Ecto neural progenitor cell (in vitro differentiated cells): ENCODE measurements around the gene SLC16A6.
"Not testable (repeated sequence)": the region's sequence is repeated elsewhere in the genome, so short reads cannot be mapped to it uniquely, and the experiment has no call there.

ENCODE experiments used
- DNase-seq: peaks from one replicate; pipeline ENCODE4 v3.0.0-alpha.2; 2018; ENCODE audit warnings: low spot score

SLC16A6 gene, protein sequence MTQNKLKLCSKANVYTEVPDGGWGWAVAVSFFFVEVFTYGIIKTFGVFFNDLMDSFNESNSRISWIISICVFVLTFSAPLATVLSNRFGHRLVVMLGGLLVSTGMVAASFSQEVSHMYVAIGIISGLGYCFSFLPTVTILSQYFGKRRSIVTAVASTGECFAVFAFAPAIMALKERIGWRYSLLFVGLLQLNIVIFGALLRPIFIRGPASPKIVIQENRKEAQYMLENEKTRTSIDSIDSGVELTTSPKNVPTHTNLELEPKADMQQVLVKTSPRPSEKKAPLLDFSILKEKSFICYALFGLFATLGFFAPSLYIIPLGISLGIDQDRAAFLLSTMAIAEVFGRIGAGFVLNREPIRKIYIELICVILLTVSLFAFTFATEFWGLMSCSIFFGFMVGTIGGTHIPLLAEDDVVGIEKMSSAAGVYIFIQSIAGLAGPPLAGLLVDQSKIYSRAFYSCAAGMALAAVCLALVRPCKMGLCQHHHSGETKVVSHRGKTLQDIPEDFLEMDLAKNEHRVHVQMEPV

DNA sequence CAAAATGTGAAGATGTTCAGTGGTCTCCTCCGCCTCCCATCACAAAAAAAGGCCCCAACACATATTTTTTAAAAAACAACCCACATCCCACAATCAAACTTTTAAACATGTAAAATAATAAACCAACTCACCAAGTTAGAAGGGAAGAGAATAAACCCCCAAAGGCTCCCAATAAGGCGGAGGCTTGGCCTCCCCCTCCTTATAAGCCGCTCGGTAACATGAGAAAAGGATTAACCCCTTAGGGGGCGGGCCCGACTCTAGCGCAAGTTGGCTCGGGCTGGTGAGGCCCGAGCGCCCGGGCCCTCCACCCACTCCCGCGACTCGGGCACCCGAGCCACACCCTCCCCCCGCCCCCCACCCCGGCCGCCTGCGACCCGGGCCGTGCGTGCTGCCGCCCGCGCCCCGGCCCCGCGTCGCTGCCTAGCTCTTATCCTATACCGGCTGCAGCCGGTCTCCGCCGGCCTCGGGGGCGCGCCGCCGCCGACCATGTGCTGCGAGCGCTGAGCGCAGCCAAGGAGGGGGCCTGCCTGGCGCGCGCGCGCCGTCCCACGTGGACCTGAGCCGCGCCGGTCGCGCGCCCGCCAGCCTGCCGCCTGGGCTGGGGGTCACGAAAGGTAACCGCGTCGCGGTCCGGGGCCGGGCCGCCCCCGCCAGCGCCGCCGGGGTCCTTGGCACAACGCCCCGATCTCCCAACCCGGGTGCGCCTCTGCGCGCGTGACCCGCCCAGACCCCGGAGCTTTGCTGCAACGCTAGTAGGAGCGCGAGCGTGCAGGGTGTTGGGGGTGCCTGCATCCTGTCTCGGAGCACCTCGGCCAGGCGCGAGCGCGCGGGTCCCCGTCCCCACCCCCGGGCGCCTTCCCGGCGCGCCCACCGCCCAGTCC is at the start of gene SLC16A6, which contains the start of gene ARSG:
Gene SLC16A6, minus strand, starts transcription at position 173 of the 881 bp plus-strand sequence. CDS start 12,807 bp downstream, outside the sequence.
Gene ARSG, plus strand, starts transcription at position 541 of the 881 bp plus-strand sequence. CDS start 15,999 bp downstream, outside the sequence.
- DNase-seq: peak; percentile 91

DNA sequence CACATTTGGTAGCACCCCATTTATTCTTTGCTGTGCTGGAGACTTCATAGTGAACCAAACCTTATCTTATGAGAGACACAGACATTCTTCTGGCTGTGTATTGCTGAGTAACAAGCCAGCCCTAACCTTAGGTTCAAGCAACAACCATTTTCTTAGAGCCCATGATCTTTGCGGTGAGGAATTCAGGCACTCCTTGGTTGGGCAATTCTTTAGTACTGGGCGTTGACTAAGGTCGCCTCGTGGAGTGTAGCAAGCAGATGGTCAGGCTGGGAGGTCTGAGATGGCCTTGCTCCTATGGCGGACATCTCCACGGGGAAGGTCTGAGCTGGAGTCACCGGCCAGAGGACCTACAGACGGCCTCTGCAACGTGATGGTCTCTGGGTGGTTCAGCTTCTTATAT is 43.5 kb upstream of the SLC16A6 start:
- DNase-seq: no peak

DNA sequence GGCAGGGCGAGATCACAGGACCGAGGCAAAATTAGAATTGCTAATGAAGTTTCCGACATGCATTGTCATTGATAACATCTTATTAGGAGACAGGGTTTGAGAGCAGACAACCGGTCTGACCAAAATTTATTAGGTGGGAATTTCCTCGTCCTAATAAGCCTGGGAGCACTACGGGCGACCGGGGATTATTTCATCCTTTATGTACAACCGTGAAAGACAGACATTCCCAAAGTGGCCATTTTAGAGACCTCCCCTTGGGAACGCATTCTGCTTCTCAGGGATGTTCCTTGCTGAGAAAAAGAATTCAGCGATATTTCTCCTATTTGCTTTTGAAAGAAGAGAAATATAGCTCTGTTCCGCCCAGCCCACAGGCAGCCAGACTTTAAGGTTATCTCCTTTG is 41.0 kb upstream of the SLC16A6 start:
- not testable (repeated sequence) for DNase-seq

DNA sequence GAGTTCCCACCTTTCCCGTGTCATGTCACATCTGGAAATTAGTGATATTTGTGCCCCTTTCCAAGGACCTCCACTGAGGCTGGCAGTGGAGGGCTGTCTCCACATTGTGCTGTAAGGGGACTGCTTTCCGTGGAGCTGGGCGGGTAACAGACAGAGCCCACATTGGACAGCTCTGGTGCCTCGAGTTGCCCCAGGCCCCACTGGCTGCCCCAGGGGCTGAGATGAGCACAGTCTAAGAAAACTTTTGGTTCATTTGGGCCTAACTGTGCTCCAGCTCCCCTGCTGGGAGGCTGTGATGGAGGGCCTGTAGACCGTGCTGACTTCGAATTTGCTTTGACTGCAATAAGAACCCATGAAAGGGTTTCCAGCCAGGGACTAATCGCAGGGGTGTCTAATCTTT is 38.4 kb upstream of the SLC16A6 start:
- no peak for DNase-seq

DNA sequence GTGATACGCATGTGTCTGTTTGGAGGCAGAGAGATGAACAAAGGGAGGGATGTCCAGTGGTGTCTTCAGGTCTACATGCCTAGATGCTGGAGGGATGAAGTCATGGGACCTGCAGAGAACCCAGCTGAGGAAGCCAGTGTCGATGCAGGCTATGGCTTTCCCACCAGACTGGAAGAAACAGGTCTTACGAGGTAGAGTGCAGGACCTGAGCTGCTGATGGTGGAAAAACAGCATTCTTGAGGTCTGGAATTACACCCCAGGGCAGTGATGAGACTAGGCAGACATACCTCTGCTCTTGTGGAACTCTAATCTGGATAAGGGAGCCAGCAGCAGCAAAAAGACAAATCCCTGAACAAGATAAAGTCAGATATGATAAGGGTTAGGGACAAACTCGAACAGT is 37.7 kb upstream of the SLC16A6 start:
- no peak for DNase-seq

DNA sequence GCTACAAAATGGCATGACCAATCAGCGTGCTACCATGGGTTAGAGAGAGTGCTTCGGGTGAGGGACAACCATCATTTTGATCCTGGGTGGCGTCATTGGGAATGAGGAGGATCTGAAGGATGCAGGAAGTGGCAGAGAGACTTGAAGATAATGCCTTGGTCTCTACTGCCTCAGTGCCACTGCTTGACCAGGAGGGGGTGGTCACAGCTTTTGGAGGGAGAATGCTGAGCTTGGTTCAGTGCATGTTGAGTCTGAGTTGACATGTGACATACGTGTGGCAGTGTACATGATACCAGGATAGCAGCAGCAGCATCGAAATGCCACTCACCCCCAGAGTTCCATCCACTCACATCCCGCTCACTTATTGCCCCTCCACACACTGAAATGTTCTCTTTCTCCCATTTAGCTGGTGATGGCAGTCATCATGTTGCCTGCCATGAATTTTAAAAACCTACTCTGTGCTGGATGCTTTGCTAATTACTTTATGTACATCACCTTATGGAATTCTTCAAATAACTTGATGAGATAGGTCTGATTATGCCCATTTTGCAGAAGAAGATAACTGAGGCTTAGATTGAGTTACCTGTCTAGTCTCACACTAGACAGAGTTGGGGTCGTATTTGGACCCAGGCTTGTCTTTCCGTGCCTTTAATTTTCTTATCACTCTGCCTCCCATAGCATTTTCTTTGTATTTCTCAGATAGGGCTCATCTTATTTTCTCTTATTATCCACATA is 37.1 kb upstream of the SLC16A6 start:
- DNase-seq: no peak

DNA sequence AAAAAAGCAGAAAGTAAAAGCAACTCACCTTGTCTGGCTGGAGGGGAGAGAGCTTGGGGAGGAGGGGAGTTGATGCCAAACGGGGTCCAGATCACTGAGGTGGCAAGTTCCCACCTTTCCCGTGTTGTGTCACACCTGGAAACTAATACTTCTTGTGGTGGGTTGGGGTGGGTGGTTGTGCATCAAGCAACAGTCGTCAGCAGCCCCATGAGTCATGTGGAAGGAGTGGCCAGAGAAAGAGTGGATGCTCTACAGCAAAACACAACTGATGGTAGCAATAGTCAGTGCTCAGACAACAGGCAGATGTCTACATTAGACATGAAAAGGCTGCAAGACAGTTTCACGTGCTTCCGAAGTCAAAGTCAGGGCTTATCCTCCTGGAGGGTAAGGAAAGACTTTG is 35.8 kb upstream of the SLC16A6 start:
- DNase-seq: no peak

DNA sequence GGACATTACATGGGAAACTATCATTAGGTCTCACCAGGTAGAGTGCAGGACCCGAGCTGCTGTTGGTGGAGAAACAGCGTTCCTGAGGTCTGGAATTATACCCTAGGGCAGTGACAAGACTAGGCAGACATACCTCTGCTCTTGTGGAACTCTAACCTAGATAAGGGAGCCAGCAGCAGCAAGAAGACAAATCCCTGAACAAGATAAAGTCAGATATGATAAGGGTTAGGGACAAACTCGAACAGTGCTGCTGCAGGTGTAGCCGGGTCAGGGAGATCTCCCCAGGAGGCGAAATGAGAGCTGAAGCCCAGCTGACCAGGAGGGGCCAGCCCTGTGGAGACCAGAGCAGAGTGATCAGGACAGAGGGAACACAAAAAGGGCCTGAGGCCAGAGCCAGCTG is 35.0 kb upstream of the SLC16A6 start:
- DNase-seq: no peak

DNA sequence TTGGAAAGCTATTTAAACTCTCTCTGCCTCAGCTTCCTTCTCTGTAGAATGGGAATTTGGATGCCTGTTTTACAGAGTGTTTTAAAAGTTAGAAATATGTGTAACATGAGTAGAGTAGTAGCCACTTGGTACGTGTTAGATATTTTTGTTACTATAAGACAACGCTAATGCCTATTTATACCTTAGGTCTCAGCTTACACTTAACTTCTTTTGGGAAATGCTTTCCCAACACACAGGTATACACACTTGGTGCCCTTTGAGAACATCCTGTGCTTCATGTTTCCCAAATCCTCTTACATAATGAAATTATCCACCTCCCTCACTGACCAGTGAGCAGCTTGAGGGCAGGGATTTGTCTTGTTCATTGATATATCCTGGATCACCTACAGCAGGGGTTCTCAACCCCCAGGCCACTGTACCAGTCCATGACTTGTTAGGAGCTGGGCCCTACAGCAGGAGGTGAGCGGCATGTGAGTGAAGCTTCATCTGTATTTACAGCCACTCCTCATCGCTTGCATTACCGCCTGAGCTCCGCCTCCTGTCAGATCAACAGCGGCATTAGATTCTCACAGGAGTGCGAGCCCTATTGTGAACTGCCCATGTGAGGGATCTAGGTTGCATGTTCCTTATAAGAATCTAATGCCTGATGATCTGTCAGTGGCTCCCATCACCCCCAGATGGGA is 33.9 kb upstream of the SLC16A6 start:
- no peak for DNase-seq

DNA sequence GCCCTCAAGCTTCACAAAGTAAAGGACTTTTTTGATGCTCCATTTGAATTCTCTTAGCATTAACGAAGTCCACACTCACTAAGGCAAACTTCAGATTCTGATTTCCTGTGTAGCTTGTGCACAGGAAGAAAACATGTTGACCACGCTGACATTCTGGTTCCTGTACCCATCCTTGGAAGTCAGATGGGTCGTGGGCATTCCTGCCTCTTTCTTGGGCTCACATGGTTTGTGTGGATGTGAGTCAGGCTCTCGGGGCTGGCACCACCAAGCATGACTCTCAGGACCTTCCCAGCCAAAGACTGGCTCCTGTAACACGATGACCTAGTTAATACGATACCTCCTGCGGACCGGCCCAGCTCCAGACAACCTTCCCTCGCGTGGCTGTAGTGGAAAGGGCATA is 33.2 kb upstream of the SLC16A6 start:
- DNase-seq: no peak

DNA sequence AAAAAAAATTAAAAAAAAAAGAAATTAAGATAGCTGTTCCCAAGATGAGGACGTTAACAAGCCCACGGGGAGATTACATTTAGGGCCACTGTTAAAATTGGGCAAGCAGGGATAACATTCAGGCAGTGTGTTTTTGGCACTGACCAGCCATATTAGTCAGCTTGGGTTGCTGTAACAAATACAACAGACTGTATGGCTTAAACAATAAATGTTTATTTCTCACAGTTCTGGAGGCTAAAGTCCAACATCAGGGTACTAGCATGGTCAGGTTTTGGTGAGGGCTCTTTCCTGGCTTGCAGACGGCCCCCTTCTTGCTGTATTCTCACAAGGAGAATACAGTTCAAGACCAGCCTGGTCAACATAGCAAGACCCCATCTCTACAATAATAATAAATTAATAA is 31.7 kb upstream of the SLC16A6 start:
- DNase-seq: no peak

DNA sequence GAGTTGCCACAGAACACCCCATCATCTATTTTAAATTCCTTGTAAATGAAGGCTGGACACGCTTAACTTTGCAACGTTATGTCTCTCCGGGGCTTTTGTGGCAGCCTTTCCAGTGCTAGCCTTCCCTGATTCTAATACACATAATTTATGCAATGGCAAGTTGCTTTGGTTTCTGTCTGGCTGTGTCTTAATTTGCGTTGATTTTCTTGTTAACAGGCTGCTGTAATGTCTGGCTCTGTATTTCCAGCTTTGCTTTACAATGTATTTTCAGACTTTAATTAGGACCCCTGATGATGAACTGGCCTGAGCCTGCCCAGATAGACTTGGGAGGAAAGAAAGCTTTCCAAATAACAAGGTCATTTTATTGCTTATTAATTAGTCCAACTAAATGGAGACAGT is 30.6 kb upstream of the SLC16A6 start:
- no peak for DNase-seq

DNA sequence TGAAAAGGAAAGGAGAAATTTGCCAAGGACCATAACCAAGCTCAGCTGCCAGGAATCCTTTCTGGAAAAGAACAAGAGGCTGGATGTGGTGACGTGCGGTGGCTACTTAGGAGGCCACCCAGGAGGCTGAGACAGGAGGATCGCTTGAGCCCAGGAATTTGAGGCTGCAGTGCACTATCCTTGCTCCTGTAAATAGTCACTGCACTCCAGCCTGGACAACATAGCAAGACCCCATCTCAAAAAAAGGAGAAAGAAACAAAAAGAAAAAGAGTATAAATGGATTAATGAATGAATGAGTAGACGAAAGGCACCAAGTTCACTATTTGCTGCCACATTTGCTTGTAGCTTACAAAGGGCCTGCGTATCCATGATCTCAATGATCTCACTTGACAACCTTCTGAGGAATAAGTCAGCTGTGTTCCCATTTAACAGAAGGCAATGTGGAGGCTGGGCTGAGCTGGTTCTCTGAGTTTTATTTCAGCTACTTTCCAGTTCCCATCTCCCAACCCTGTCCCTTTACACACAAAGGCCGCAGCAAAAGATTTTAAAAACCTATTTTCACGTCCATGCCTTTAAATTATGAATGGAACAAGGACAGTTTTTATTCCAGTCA is 30.1 kb upstream of the SLC16A6 start:
- DNase-seq: no peak

DNA sequence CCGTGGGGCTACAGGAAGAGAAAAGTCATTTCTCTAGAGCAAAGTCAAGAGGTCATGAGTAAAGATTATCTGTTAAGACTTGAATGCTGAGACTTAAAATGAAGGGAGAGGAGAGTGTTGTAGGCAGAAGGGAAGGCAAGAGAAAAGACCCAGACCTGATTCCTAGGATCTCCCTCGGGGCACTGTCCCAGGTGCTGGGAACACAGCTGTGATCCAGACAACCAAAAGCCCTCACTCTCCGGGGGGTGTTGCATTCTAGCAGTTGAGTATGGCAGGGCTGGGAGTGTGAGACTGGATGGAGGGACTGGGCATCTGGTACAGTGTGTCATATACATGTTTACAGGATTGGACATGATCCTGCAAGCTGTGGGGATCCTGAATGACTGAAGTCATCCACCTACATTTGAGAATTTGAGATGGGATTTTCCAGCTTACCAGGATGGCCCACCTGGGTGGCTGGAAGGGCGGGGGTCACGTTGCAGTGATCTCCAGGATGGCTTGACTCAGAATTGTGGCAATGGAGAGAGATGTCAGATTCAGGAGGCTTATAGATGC is 29.5 kb upstream of the SLC16A6 start:
- DNase-seq: no peak

DNA sequence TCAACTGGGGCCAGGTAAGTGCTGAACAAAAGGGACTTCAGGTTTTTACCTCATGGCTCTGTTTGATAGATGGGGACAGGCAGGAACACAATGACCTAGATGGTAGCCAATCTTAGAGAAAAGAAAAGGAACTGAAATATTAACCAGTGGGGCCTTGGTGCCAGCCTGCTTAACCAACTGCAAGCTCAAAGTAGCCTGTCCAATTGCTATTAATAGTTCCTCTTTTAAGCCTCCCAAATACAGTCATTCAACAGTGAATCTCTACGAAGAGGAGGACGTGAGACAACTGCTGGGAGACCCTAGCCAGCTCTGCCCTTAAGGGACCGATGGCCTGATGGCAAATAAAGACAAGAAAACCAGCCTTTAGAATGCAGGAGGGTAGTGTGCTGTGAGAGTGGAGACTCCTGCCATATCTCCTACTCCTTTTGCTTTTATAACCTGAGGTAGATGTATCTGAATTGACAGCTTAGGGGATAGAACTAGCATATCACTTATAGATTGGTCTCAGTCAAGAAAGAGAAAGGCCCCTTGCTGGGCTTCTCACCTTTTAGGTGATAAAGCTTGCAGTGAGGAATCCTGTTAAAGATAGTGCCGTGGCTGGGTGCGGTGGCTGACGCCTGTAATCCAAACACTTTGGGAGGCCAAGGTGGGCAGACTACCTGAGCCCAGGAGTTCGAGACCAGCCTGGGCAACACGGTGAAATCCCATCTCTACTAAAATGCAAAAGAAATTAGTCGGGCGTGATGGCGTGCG is 28.7 kb upstream of the SLC16A6 start:
- no peak for DNase-seq

DNA sequence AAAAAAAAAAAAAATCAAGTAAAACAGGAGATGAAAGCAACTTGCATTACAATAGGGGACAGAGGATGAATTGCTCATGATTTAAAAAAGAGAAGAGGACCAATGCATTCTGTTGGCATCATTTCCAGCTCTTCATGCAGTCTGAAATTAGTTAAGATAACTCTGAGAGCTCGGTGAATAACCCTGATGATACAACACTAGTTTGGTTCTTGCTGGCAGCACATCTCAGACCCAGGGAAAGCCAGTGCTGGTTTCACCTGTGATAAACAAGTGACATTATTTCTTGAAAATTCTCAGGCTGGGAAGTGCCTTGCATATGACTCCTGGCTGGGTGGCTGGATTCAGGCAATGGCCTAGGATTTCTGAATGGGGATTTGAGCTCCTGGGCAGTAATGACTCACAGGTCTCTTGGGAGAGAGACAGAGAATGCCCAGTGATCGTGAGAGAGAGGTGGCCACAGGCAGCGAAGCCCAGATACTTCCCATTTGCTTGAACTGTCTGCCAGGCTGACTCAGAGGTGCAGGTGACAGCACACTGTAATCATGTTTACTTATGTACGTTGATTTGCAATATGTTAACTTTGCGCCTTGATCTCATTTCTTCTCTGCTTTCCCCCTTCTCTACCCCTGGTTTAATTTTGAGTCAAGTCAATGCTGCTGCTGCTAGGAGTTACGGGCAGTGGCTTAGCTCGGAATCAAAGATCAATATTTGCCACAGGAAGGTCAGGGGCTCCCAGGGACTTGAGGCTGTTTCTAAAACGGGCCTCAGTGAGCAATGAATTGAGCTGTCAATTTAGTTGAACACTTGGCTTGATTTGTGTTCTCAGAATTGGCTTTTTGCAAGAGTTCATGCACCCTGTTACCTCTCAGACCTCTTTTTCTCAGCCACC is 27.4 kb upstream of the SLC16A6 start:
- DNase-seq: no peak

DNA sequence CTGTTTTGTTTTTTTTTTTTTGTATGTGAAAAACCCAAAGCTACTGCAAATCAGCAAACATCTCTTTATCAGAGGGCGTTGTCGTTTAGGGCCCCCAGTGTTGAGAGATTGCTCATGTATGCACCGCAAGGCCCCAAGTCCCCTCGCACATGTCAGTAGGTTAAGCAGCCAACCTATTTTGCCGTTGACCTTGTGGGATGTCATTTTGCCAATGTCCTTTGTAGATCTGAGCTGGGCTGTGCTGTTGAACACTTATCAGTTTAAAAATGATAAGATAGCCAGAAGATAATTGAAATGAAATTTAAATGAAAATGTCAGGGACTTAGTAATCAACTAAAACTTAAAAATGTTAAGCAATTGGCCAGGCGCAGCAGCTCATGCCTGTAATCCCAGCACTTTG is 26.5 kb upstream of the SLC16A6 start:
- DNase-seq: no peak

DNA sequence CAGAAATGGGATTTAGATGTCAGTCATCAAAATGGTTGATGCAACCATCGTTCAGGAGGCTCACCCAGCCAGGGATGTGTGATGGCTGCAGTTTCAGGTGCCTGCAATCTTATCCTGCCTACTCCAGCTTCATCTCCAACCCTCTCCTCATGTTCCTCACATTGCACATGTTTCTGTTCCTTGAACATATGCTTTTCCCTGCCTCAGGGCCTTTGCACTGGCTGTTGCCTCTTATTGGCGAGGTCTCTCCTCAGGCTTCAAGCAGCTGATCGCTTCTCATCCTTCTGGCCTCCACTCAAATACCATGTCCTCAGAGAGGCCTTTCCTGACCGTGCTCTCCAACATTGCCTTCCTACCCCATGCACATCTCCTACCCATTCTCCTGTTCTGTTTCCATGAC is 25.0 kb upstream of the SLC16A6 start:
- DNase-seq: no peak
